HG02798 (cell line): ENCODE data around the gene TET1.
"Not testable (repeated sequence)": the region's sequence is repeated elsewhere in the genome, so short reads cannot be mapped to it uniquely, and the experiment has no call there.

ENCODE experiments used
- ATAC-seq: cut with Tn5 transposase; IDR thresholded peaks from one replicate; pipeline ENCODE4 v1.9.1; 2021; ENCODE audit warnings: mild to moderate bottlenecking; ENCODE audit not compliant: unreplicated experiment, poor library complexity

Gene TET1

GRCh38 chr10:68604441-68604840 is 44.3 kb downstream of the TET1 start:
- no peak for ATAC-seq

GRCh38 chr10:68606918-68607317 is 46.8 kb downstream of the TET1 start:
- no peak for ATAC-seq

- ATAC-seq = not testable (repeated sequence)
Measured at GRCh38 chr10:68610023-68610422, 49.9 kb downstream of the TET1 start.

- ATAC-seq = no peak
Measured at GRCh38 chr10:68611227-68611626, 51.1 kb downstream of the TET1 start.

GRCh38 chr10:68613974-68614373 is 53.8 kb downstream of the TET1 start:
- ATAC-seq = not testable (repeated sequence)

- ATAC-seq = not testable (repeated sequence)
Measured at GRCh38 chr10:68617691-68618090, 57.6 kb downstream of the TET1 start.

- no peak for ATAC-seq
Measured at GRCh38 chr10:68618234-68618633, 58.1 kb downstream of the TET1 start.

GRCh38 chr10:68619595-68619994 is 59.5 kb downstream of the TET1 start:
- no peak for ATAC-seq

- ATAC-seq = no peak
Measured at GRCh38 chr10:68625316-68625921, 65.3 kb downstream of the TET1 start.

- ATAC-seq = no peak
Measured at GRCh38 chr10:68628576-68629127, 68.5 kb downstream of the TET1 start.

- not testable (repeated sequence) for ATAC-seq
Measured at GRCh38 chr10:68632271-68632560, 72.1 kb downstream of the TET1 start.

GRCh38 chr10:68633281-68633680 is 73.1 kb downstream of the TET1 start:
- ATAC-seq = no peak

GRCh38 chr10:68633816-68634466 is 73.8 kb downstream of the TET1 start:
- ATAC-seq = no peak

- ATAC-seq = no peak
Measured at GRCh38 chr10:68636335-68636734, 76.2 kb downstream of the TET1 start.

GRCh38 chr10:68643550-68643949 is 83.4 kb downstream of the TET1 start:
- ATAC-seq = not testable (repeated sequence)

GRCh38 chr10:68647672-68648341 is 87.7 kb downstream of the TET1 start:
- no peak for ATAC-seq

- no peak for ATAC-seq
Measured at GRCh38 chr10:68655620-68656126, 95.5 kb downstream of the TET1 start.

- no peak for ATAC-seq
Measured at GRCh38 chr10:68665841-68666240, 105.7 kb downstream of the TET1 start.

GRCh38 chr10:68666280-68666760 is 106.2 kb downstream of the TET1 start:
- ATAC-seq = no peak

- no peak for ATAC-seq
Measured at GRCh38 chr10:68668231-68668630, 108.1 kb downstream of the TET1 start.

- ATAC-seq = no peak
Measured at GRCh38 chr10:68668972-68669371, 108.8 kb downstream of the TET1 start.
